ENCODE results near the gene ZSWIM9. TPM values are rescaled to one million over a fixed set of nuclear protein-coding genes. Genes with fewer than 3 reads are reported as not detected.
"Not testable (repeated sequence)": the region's sequence is repeated elsewhere in the genome, so short reads cannot be mapped to it uniquely, and the experiment has no call there.

Gene ZSWIM9
- total RNA-seq, 4 donors from 2014 or later: 2.0 to 4.7 (median 2.7) TPM

DNA sequence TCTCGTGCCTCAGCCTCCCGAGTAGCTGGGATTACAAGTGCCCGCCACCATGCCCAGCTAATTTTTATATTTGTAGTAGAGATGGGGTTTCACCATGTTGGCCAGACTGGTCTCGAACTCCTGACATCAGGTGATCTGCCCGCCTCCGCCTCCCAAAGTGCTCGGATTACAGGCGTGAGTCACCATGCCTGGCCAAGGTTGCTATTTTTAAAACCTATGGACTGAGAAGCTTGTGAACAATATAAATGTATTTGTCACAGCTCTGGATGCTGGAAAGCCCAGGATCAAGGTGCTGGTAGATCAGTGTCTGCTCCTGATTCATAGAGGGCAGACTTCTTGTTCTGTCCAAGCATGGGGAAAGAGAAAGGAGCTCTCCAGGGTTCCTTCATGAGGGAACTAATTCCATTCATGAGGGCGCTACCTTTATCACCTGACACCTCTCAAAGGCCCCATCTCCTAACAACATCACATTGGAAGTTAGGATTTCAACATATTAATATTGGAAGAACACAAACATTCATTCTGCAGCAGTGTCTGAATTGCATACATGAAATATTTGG lies 69.2 kb downstream of the ZSWIM9 start:
- no peak overlapping the region for H3K27ac ChIP-seq
- no peaks in the 10 kb centered on the region for H3K27me3 ChIP-seq
- peaks cover 0 to 4% (median 0%) of the 10 kb centered on the region in 3 donors for H3K4me1 ChIP-seq
- H3K9me3 ChIP-seq: no peaks in the 10 kb centered on the region
- peaks cover 0 to 53% (median 7%) of the 10 kb centered on the region in 3 donors for H3K36me3 ChIP-seq
- WGBS, 2 donors: 60 to 89% methylated on average over 3 to 9 of the region's 9 CpGs
- TF ChIP-seq, protein P1, sequence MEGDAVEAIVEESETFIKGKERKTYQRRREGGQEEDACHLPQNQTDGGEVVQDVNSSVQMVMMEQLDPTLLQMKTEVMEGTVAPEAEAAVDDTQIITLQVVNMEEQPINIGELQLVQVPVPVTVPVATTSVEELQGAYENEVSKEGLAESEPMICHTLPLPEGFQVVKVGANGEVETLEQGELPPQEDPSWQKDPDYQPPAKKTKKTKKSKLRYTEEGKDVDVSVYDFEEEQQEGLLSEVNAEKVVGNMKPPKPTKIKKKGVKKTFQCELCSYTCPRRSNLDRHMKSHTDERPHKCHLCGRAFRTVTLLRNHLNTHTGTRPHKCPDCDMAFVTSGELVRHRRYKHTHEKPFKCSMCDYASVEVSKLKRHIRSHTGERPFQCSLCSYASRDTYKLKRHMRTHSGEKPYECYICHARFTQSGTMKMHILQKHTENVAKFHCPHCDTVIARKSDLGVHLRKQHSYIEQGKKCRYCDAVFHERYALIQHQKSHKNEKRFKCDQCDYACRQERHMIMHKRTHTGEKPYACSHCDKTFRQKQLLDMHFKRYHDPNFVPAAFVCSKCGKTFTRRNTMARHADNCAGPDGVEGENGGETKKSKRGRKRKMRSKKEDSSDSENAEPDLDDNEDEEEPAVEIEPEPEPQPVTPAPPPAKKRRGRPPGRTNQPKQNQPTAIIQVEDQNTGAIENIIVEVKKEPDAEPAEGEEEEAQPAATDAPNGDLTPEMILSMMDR (IDR thresholded peaks at IDR 0.05): no peak
- no peak for TF ChIP-seq POLR2A (IDR thresholded peaks at IDR 0.05)
- no peak for DNase-seq
- H3K4me3 ChIP-seq: no peak overlapping the region
- intact Hi-C loops (cut with DNase I): no loop called here

DNA sequence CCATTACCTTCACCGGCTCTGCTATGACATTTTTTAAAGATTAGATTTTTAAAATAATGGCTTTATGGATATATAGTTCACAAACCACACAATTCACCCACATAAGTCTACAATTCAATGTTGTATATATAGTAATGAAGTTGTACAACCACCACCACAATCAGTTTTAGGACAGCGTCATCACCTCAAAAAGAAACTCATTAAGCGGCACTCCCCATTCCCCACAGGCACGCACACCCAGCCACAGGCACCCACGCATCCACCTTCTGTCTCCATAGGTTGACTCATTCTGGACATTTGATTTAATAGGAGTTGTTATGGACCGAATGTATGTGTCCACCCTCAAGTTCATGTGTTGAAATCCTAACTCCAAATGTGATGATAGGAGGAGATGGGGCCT lies 71.3 kb downstream of the ZSWIM9 start:
- intact Hi-C loops (cut with DNase I); DNase-seq; H3K4me3 ChIP-seq; H3K27ac ChIP-seq; H3K4me1 ChIP-seq; H3K9me3 ChIP-seq; H3K27me3 ChIP-seq: not testable (repeated sequence)
- peaks cover 0 to 50% (median 7%) of the 10 kb centered on the region in 3 donors for H3K36me3 ChIP-seq
- WGBS, 2 donors: 78 to 96% methylated on average over 6 of the region's 6 CpGs

DNA sequence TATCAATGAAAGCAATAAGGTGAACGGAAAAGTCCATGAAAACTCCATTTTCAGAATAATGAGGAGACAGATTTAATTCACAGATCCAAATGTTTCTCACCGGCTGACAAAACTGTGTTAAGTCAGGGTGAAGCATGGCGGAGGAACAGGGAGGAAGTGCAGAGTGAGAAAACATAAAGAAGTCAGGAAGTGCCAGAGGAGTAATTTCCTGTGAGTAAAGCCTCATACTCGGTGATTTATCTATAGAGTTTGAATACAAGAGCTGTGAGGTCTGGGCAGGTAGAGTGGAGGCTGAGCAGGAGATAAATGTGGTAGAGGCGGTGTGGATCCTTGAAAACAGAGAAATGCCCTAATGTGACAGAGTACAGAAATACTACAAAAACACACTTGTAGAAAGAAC lies 73.8 kb downstream of the ZSWIM9 start:
- Histone ChIP-seq H3K4me1 (peaks cover 0 to 20% (median 0%) of the 10 kb centered on the region in 3 donors), H3K27me3 (no peaks in the 10 kb centered on the region), H3K4me3 (no peak overlapping the region), H3K9me3 (no peaks in the 10 kb centered on the region), H3K36me3 (peaks cover 0 to 58% (median 7%) of the 10 kb centered on the region in 3 donors), H3K27ac (peak overlapping the region in 2 of 4 donors; percentile 18 to 25)
- no peak for DNase-seq
- intact Hi-C loops (cut with DNase I): no loop called here
- 50 to 53% methylated on average over 5 of the region's 5 CpGs for WGBS, 2 donors
- TF ChIP-seq, protein P1 (IDR thresholded peaks at IDR 0.05): no peak
- no peak for TF ChIP-seq POLR2A (IDR thresholded peaks at IDR 0.05)

DNA sequence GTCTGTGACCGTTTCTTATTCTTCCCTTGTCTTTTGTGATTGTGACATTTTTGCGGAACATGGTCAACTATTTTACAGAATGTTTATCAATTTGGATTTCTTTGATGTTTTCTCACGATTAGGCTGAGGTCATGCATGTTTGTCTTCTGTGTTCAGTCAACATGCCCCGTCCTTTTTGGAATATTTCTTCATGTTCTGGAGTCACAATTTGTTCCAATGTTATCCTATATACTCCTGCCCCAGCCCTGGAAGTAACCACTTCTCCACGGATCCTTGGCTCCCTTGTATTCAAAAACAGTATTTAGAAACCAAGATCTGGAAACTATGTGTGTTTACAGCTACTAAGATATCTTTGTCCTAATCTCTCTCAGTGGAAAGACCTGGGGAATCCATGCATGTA lies 75.6 kb downstream of the ZSWIM9 start:
- no peak for DNase-seq
- H3K9me3 ChIP-seq: no peaks in the 10 kb centered on the region
- H3K36me3 ChIP-seq: peaks cover 0 to 40% (median 0%) of the 10 kb centered on the region in 3 donors
- TF ChIP-seq, protein P1 (IDR thresholded peaks at IDR 0.05): no peak
- TF ChIP-seq POLR2A (IDR thresholded peaks at IDR 0.05): no peak
- intact Hi-C loops (cut with DNase I): no loop called here
- WGBS, 2 donors: 79 to 84% methylated on average over 5 of the region's 5 CpGs
- H3K27ac ChIP-seq: no peak overlapping the region
- peaks cover 0 to 32% (median 5%) of the 10 kb centered on the region in 3 donors for H3K4me1 ChIP-seq
- no peak overlapping the region for H3K4me3 ChIP-seq
- H3K27me3 ChIP-seq: no peaks in the 10 kb centered on the region

DNA sequence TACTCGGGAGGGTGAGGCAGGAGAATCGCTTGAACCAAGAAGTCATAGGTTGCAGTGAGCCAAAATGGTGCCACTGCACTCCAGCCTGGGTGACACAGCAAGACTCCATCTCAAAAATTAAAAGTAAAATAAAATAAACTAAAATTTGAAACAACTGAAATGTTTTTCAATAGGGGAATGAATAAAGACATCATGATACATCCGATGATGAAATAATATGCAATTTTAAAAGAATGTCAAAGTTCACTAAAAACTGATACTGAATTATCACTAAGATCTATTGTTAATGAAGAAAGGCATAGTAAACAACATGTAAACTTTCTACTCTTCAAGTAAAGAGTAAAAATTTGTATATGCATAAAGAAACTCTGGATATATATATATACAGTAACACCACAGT lies 76.7 kb downstream of the ZSWIM9 start:
- no peak for DNase-seq
- Histone ChIP-seq H3K4me3 (no peak overlapping the region), H3K27me3 (no peaks in the 10 kb centered on the region), H3K9me3 (no peaks in the 10 kb centered on the region), H3K36me3 (peaks cover 0 to 35% (median 0%) of the 10 kb centered on the region in 3 donors), H3K27ac (no peak overlapping the region), H3K4me1 (peaks cover 0 to 34% (median 5%) of the 10 kb centered on the region in 3 donors)
- no peak for TF ChIP-seq POLR2A (IDR thresholded peaks at IDR 0.05)
- TF ChIP-seq, protein P1 (IDR thresholded peaks at IDR 0.05): no peak
- 96 to 100% methylated on average over 3 of the region's 3 CpGs for WGBS, 2 donors
- intact Hi-C loops (cut with DNase I): no loop called here

Other genes starting within 250 kb of the ZSWIM9 start
- not detected for gene BSPH1, start 178.5 kb upstream of the ZSWIM9 start, total RNA-seq
- not detected for gene ELSPBP1, start 176.0 kb upstream of the ZSWIM9 start, total RNA-seq
- gene CABP5, start 126.6 kb upstream of the ZSWIM9 start, total RNA-seq: not detected
- gene PLA2G4C, start 59.9 kb upstream of the ZSWIM9 start, total RNA-seq: 1 to 10 TPM in 2 of 4 donors, under 1 TPM in 1, not detected in 1; 0.61 to 4.0 (median 1.3) TPM
- 10 to 100 TPM; 25.7 to 44.3 (median 31.1) TPM for gene LIG1, start 336 bp upstream of the ZSWIM9 start, total RNA-seq
- 10 to 100 TPM in 3 of 4 donors, 1 to 10 TPM in 1; 9.7 to 21.9 (median 11.3) TPM for gene CARD8, start 85.2 kb downstream of the ZSWIM9 start, total RNA-seq
- not detected for gene ZNF114, start 99.4 kb downstream of the ZSWIM9 start, total RNA-seq
- gene EMP3, start 154.9 kb downstream of the ZSWIM9 start, total RNA-seq: 10 to 100 TPM in 1 of 4 donors, 1 to 10 TPM in 3; 2.0 to 23.7 (median 6.0) TPM
- gene TMEM143, start 193.3 kb downstream of the ZSWIM9 start, total RNA-seq: 1 to 10 TPM; 3.2 to 9.3 (median 6.2) TPM
- gene SYNGR4, start 193.7 kb downstream of the ZSWIM9 start, total RNA-seq: not detected
- gene KDELR1, start 220.9 kb downstream of the ZSWIM9 start, total RNA-seq: 10 to 100 TPM; 63.5 to 87.4 (median 70.2) TPM
- gene GRIN2D, start 223.0 kb downstream of the ZSWIM9 start, total RNA-seq: under 1 TPM; 0.09 to 0.47 (median 0.15) TPM